GM12873 (cell line): ENCODE results near the gene KCNQ1.

ENCODE experiments used
- CTCF ChIP-seq: IDR thresholded peaks from 2 replicates; pipeline ENCODE4 v1.5.1; 2012; ENCODE audit warnings: low read depth, mild to moderate bottlenecking, moderate library complexity, low read length, control low read depth; ENCODE audit not compliant: insufficient read depth; ENCODE audit errors: missing control alignments

KCNQ1 gene

GRCh38 chr11:2421996-2422395 lies 22.8 kb upstream of the KCNQ1 start:
- TF ChIP-seq CTCF, result no peak

- TF ChIP-seq CTCF, result no peak
Measured at GRCh38 chr11:2422461-2423156, 22.2 kb upstream of the KCNQ1 start.

GRCh38 chr11:2423157-2424025 lies 21.4 kb upstream of the KCNQ1 start:
- TF ChIP-seq CTCF, result no peak

GRCh38 chr11:2424811-2425495 lies 19.9 kb upstream of the KCNQ1 start:
- TF ChIP-seq CTCF, result no peak

- no peak for TF ChIP-seq CTCF
Measured at GRCh38 chr11:2425506-2425905, 19.3 kb upstream of the KCNQ1 start.

GRCh38 chr11:2426221-2426620 lies 18.6 kb upstream of the KCNQ1 start:
- no peak for TF ChIP-seq CTCF
